Measurements from ENCODE around the gene DOCK3.

DNA sequence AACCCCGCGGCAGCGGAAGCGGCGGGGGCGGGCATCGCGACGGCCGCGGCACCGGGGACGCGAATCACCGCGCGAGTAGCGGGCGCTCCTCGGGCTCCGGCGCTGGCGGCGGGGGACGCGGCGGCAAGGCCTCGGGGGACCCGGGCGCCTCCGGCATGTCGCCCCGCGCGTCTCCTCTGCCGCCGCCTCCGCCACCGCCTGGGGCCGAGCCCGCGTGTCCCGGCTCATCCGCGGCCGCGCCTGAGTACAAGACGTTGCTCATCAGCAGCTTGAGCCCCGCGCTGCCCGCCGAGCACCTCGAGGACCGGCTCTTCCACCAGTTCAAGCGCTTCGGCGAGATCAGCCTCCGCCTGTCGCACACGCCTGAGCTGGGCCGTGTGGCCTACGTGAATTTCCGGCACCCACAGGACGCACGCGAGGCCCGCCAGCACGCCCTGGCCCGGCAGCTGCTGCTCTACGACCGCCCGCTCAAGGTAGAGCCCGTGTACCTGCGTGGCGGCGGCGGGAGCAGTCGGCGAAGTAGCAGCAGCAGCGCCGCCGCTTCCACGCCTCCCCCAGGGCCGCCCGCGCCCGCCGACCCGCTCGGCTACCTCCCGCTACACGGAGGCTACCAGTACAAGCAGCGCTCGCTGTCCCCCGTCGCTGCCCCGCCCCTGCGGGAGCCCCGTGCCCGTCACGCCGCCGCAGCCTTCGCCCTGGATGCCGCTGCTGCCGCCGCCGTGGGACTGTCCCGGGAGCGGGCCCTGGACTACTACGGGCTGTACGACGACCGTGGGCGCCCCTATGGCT, 717.0 kb downstream of the DOCK3 start:
- TF ChIP-seq POLR2A (IDR thresholded peaks at IDR 0.05; ENCODE audit: low read depth, low read length), result no peak
- TF ChIP-seq TAF1 (IDR thresholded peaks at IDR 0.05; ENCODE audit: borderline replicate concordance, low read depth, low read length), result no peak
- TF ChIP-seq POLR2AphosphoS5 (IDR thresholded peaks at IDR 0.05; ENCODE audit: low read depth, low read length), result no peak; the same call in 1 of the 2 replicates
